Caco-2 (cell line): Measurements from ENCODE around the gene VAV2. TPM values are rescaled to one million over a fixed set of nuclear protein-coding genes. Genes with fewer than 3 reads are reported as not detected.

Source experiments
- BruUV-seq: library from RNA; stranded (reverse); fragments of 400-500 nt; replicated peaks from 2 replicates; lab custom pipeline; 2021; lab: Mats Ljungman, UMichigan
- CTCF ChIA-PET: fragments of 300-600 bp; sonication (Branson Sonifier 250); formaldehyde crosslinking; loops from one replicate; lab custom pipeline; 2022; ENCODE audit warnings: antibody characterized with exemption; lab: Charles Lee
- POLR2A ChIA-PET: fragments of 300-600 bp; sonication (Branson Sonifier 250); formaldehyde crosslinking; loops from one replicate; lab custom pipeline; 2022; ENCODE audit warnings: antibody characterized with exemption; lab: Charles Lee
- DNase-seq, 2 experiments: peaks; one replicate each; pipeline versions ENCODE4 v3.0.0 to v3.0.0-alpha.2; 2020 to 2022
- H3K27me3 ChIP-seq: replicated peaks from 2 replicates; pipeline ENCODE4 v1.6.0; 2011; ENCODE audit warnings: low read length; ENCODE audit not compliant: control insufficient read depth, insufficient read depth
- H3K36me3 ChIP-seq: 2 replicates; pipeline ENCODE4 v1.5.1; 2011; ENCODE audit warnings: low read length; ENCODE audit not compliant: control insufficient read depth, insufficient read depth
- H3K4me1 ChIP-seq: fragments of 250-450 bp; sonication (Bioruptor Pico); 2 replicates; pipeline ENCODE4 v1.5.1; 2020; ENCODE audit warnings: mild to moderate bottlenecking
- H3K4me3 ChIP-seq: 2 replicates; pipeline ENCODE4 v1.5.1; 2011; ENCODE audit warnings: low read depth, mild to moderate bottlenecking, control low read depth, low read length
- H3K9me3 ChIP-seq: fragments of 250-450 bp; sonication (Bioruptor Pico); 2 replicates; pipeline ENCODE4 v1.5.1; 2020; ENCODE audit warnings: mild to moderate bottlenecking, moderate library complexity
- H3K27ac Mint-ChIP-seq: one replicate; pipeline ENCODE4 v1.8.0; 2022; ENCODE audit warnings: mixed read lengths; ENCODE audit not compliant: unreplicated experiment
- H3K27me3 Mint-ChIP-seq: one replicate; pipeline ENCODE4 v1.8.0; 2022; ENCODE audit warnings: mixed read lengths; ENCODE audit not compliant: insufficient read depth, unreplicated experiment
- H3K36me3 Mint-ChIP-seq: one replicate; pipeline ENCODE4 v1.8.0; 2022; ENCODE audit warnings: mild to moderate bottlenecking, mixed read lengths; ENCODE audit not compliant: insufficient read depth, unreplicated experiment
- H3K4me1 Mint-ChIP-seq: one replicate; pipeline ENCODE4 v1.8.0; 2022; ENCODE audit warnings: low read depth, mixed read lengths; ENCODE audit not compliant: unreplicated experiment
- H3K4me3 Mint-ChIP-seq: one replicate; pipeline ENCODE4 v1.8.0; 2022; ENCODE audit warnings: mild to moderate bottlenecking, moderate library complexity, mixed read lengths; ENCODE audit not compliant: unreplicated experiment
- H3K9me3 Mint-ChIP-seq: one replicate; pipeline ENCODE4 v1.8.0; 2022; ENCODE audit warnings: mixed read lengths; ENCODE audit not compliant: unreplicated experiment
- CTCF ChIP-seq, 2 experiments: fragments of 200-600 bp in 1 of 2; IDR thresholded peaks; 1 replicate in 1 of 2; 2 replicates in 1 of 2; pipeline versions ENCODE4 v1.5.1 to v1.8.0; 2011 to 2022; ENCODE audit warnings: antibody characterized with exemption in 1 of 2, control low read depth in 1 of 2, inconsistent platforms in 1 of 2, low read depth in 1 of 2, low read length in 1 of 2, mild to moderate bottlenecking in 1 of 2, moderate library complexity in 1 of 2; ENCODE audit not compliant: insufficient read depth in 1 of 2, severe bottlenecking in 1 of 2, unreplicated experiment in 1 of 2
- intact Hi-C: fragments of 100-400 bp; cut with micrococcal nuclease; formaldehyde crosslinking; loops from one replicate; pipeline ENCODE4 v1.10.0; 2022; ENCODE audit not compliant: unreplicated experiment
- total RNA-seq: library from RNA; stranded (reverse); gene quantifications from 2 replicates; pipeline ENCODE4 v1.2.3, GENCODE V29; 2022

VAV2 gene
- total RNA-seq, 1 experiment from 2014 or later: 55.3 TPM

GRCh38 chr9:133799716-133800115 is 192.4 kb downstream of the VAV2 start:
- intact Hi-C loops: no loop called here
- no TSS peak for BruUV-seq
- no peak overlapping the region for H3K4me3 Mint-ChIP-seq

GRCh38 chr9:133799106-133799505 is 193.0 kb downstream of the VAV2 start:
- POLR2A ChIA-PET: no interaction called here
- H3K27me3 Mint-ChIP-seq: no peaks in the 10 kb centered on the region
- intact Hi-C loops: no loop called here
- H3K4me1 ChIP-seq: no peaks in the 10 kb centered on the region
- H3K36me3 Mint-ChIP-seq: peaks cover 52% of the 10 kb centered on the region
- no peak for DNase-seq
- no peak for TF ChIP-seq CTCF (IDR thresholded peaks at IDR 0.05; ENCODE audit: insufficient read depth in 1 of 2, low read depth in 1 of 2, low read length in 1 of 2, severe bottlenecking in 1 of 2, unreplicated experiment in 1 of 2)
- no peak overlapping the region for H3K4me3 ChIP-seq
- peaks cover 7% of the 10 kb centered on the region for H3K4me1 Mint-ChIP-seq
- no peaks in the 10 kb centered on the region for H3K27me3 ChIP-seq
- no TSS peak for BruUV-seq
- H3K36me3 ChIP-seq: no peaks in the 10 kb centered on the region
- no peaks in the 10 kb centered on the region for H3K9me3 ChIP-seq
- CTCF ChIA-PET: no interaction called here
- no peak overlapping the region for H3K27ac Mint-ChIP-seq
- no peaks in the 10 kb centered on the region for H3K9me3 Mint-ChIP-seq
- no peak overlapping the region for H3K4me3 Mint-ChIP-seq

More at GRCh38 chr9:133799716-133800115, 192.4 kb downstream of the VAV2 start:
- CTCF ChIA-PET: no interaction called here
- no peak for TF ChIP-seq CTCF (IDR thresholded peaks at IDR 0.05; ENCODE audit: insufficient read depth in 1 of 2, low read depth in 1 of 2, low read length in 1 of 2, severe bottlenecking in 1 of 2, unreplicated experiment in 1 of 2)
- H3K4me3 ChIP-seq: no peak overlapping the region
- H3K27me3 Mint-ChIP-seq: no peaks in the 10 kb centered on the region
- H3K4me1 Mint-ChIP-seq: peaks cover 7% of the 10 kb centered on the region
- H3K9me3 Mint-ChIP-seq: no peaks in the 10 kb centered on the region
- H3K27ac Mint-ChIP-seq: no peak overlapping the region
- no peaks in the 10 kb centered on the region for H3K4me1 ChIP-seq
- H3K36me3 ChIP-seq: no peaks in the 10 kb centered on the region
- peaks cover 52% of the 10 kb centered on the region for H3K36me3 Mint-ChIP-seq
- H3K27me3 ChIP-seq: no peaks in the 10 kb centered on the region
- DNase-seq: no peak
- no peaks in the 10 kb centered on the region for H3K9me3 ChIP-seq
- POLR2A ChIA-PET: no interaction called here

- no peaks in the 10 kb centered on the region for H3K4me1 Mint-ChIP-seq
- no peak overlapping the region for H3K4me3 Mint-ChIP-seq
- H3K36me3 Mint-ChIP-seq: peaks cover 49% of the 10 kb centered on the region
- no TSS peak for BruUV-seq
- H3K27me3 ChIP-seq: no peaks in the 10 kb centered on the region
- H3K9me3 ChIP-seq: no peaks in the 10 kb centered on the region
- H3K9me3 Mint-ChIP-seq: no peaks in the 10 kb centered on the region
- no peaks in the 10 kb centered on the region for H3K27me3 Mint-ChIP-seq
- ChIA-PET CTCF (no interaction called here), POLR2A (interaction anchor here (0.6 kb wide), 1 partner anchor 142 kb away, joined by 5 read pairs; no protein-coding TSS in a partner anchor)
- H3K4me1 ChIP-seq: no peaks in the 10 kb centered on the region
- no peak for TF ChIP-seq CTCF (IDR thresholded peaks at IDR 0.05; ENCODE audit: insufficient read depth in 1 of 2, low read depth in 1 of 2, low read length in 1 of 2, severe bottlenecking in 1 of 2, unreplicated experiment in 1 of 2)
- H3K4me3 ChIP-seq: no peak overlapping the region
- DNase-seq: no peak
- H3K36me3 ChIP-seq: no peaks in the 10 kb centered on the region; the same call in 1 of the 2 replicates
- intact Hi-C loops: no loop called here
- H3K27ac Mint-ChIP-seq: no peak overlapping the region
Observed at GRCh38 chr9:133798160-133798559, 194.0 kb downstream of the VAV2 start.
